Occipital lobe (tissue), 2 donors: Measurements from ENCODE around the gene PARD6B. TPM values are rescaled to one million over a fixed set of nuclear protein-coding genes. Genes with fewer than 3 reads are reported as not detected.
"Not testable (repeated sequence)": the region's sequence is repeated elsewhere in the genome, so short reads cannot be mapped to it uniquely, and the experiment has no call there.

Source experiments
- DNase-seq: peaks from one replicate; lab custom pipeline; 2025; lab: John Stamatoyannopoulos, UW
- total RNA-seq: library from RNA; depleted of rRNA; stranded (reverse); fragments of >200 nt; gene quantifications from one replicate; pipeline ENCODE4 v1.2.3, GENCODE V29; 2014

The PARD6B gene
- total RNA-seq, 1 donor from 2014 or later, result 17.5 TPM

GRCh38 chr20:50745634-50746137 lies 14.3 kb downstream of the PARD6B start:
- no peak for DNase-seq

- DNase-seq, result no peak
These were observed 15.0 kb downstream of the PARD6B start for GRCh38 chr20:50746138-50746940.

DNA sequence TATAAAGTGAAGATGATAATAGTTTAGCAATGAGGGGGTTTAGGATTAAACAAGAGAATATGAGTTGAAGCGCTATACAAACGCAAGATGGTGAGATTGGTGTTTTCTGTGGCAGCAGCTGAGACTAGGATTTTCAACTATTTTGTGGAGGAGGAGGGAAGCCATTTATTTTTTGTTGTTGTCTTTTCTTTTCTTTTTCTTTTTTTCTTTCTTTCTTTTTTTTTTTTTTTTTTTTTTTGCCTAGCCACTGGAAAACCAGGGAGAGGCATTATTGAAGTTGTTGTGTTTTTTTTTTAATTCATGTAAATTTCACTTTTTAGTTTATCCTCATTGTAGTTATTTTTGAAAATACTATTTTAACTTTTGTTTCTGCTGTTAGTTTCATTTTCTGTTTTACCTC lies 15.9 kb downstream of the PARD6B start:
- no peak for DNase-seq

DNA sequence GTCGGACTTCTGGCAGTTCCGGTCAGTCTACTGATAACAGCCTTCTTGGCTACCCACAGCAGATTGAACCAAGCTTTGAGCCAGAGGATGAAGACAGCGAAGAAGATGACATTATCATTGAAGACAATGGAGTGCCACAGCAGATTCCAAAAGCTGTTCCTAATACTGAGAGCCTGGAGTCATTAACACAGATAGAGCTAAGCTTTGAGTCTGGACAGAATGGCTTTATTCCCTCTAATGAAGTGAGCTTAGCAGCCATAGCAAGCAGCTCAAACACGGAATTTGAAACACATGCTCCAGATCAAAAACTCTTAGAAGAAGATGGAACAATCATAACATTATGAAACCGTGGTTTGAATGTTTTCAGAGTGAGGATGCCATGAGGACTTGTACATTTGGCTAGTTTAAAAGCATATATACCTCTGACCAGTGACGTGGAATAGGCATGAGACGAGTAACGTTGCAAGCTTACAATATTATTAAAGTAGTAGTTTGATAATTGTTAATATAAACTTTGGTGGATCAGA lies 18.8 kb downstream of the PARD6B start:
- DNase-seq, result no peak

GRCh38 chr20:50753152-50753551 lies 21.8 kb downstream of the PARD6B start:
- DNase-seq, result no peak

- DNase-seq, result no peak
These were observed 23.0 kb downstream of the PARD6B start for GRCh38 chr20:50754420-50754819.

DNA sequence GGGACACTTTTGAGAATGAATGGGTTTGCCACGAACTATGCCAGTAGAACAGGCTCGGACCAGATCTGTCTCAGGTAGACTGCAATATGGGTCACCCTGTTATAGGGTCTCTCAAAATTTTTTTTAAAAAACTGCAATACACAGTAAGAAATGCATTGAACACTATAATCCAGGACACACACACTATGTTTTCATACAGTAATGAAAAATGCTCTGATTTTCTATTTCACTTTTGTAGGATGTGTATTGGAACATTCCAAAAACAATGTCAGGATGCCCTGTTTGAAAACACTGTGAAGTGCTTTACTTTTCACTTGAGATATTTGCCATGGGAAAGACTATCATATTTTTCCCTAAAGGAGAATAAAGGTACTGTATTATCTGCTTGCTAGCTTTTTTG lies 25.1 kb downstream of the PARD6B start:
- no peak for DNase-seq

- no peak for DNase-seq
These were observed 27.1 kb downstream of the PARD6B start for GRCh38 chr20:50758469-50758868.

DNA sequence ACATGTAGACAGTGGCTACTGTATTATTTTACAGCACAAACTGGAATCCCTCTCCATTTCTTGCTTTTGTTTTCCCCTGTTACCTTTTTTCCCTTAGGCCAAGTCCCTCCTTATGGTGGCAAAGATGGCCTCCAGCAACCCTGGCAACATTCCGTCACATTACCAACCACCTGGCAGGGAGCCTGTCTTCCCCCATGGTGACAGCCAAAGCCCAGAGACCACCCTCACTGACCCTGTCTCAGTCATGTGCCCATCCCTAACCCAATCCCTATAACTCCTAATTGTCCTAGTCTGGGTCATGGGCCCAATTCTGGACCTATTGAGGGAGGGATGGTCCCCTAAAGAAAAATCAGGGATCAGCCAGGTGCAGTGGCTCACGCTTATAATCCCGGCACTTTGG lies 27.6 kb downstream of the PARD6B start:
- DNase-seq, result no peak

DNA sequence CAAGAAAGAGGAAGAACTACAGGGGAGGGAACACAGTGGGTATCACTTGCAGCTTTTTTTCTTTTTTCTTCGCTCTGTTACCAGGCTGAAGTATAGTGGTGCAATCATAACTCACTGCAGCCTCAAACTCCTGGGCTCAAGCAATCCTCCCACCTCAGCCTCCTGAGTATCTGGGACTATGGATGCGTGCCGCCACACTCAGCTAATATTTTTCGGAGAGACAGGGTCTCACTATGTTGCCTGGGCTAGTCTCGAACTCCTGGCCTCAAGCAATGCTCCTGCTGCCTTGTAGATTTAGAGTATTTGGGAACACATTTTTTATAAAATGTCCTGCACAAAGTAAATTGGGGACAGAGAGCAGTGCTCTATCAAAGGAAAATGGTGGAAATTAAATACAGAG lies 28.3 kb downstream of the PARD6B start:
- DNase-seq, result no peak

DNA sequence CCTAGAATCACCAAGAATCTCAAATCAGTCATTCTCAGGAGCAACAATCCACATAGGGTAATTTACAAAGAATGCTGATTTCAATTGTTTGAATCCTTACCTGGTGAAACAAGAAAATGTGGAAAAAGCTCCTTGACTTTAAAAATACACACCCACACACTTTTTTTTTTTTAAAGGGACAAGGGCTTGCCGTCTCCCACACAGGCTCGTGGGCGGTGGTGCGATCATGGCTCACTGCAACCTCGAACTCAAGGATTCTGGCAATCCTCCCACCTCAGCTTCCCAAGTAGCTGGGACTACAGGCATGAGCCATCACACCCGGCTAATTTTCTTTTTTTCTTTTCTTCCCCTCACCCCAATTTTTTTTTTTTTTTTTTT lies 30.7 kb downstream of the PARD6B start:
- no peak for DNase-seq

- DNase-seq, result peak; percentile 62
These were observed 31.2 kb downstream of the PARD6B start for GRCh38 chr20:50762435-50763220.

- DNase-seq, result not testable (repeated sequence)
These were observed 32.4 kb downstream of the PARD6B start for GRCh38 chr20:50763550-50764458.

- DNase-seq, result not testable (repeated sequence)
These were observed 33.9 kb downstream of the PARD6B start for GRCh38 chr20:50765251-50765650.

DNA sequence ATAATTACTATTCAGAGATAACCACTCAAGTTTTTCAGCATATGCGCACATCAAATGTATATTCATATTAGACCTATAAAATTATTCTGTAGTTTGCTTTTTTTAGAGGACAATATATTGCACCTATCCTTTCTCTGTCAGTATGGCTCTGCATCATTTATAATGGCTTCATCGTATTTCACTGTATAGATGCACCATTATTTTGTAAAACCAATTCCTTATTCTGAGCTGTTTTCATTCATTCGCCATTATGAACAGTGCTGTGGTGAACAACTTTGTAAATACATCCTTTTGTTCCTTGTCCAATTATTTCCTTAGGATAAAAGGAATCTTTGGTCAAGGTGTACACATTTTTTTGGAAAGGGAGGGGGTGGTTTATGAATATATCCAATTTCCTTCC lies 34.3 kb downstream of the PARD6B start:
- no peak for DNase-seq

- DNase-seq, result not testable (repeated sequence)
These were observed 35.8 kb downstream of the PARD6B start for GRCh38 chr20:50766955-50767809.

DNA sequence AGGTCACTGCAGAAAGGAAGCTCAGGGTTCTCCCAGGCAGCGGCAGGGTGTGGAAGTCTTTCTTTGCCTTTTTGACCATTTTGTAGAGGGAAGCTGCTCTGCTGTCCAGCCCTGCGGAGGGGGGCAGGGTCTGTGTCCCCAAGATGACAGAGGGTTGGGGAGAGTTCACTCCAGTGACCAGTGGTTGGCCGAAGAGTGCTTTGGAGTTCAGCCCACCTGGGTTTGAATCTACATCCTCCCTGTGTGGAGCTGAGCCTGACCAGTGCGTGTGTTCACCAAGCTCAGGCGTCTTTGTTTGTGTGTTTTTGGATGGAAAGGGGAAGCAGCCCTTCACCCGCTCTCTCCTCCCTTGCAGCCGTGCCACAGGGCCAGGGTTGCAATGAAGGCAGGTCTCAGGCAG lies 37.6 kb downstream of the PARD6B start:
- DNase-seq, result not testable (repeated sequence)

- DNase-seq, result not testable (repeated sequence)
These were observed 38.2 kb downstream of the PARD6B start for GRCh38 chr20:50769551-50770085.

GRCh38 chr20:50771419-50772080 lies 40.2 kb downstream of the PARD6B start:
- DNase-seq, result not testable (repeated sequence)
